K562 (cell line): ENCODE measurements around the gene TMEM248. TPM values are rescaled to one million over a fixed set of nuclear protein-coding genes. Genes with fewer than 3 reads are reported as not detected.
A peak's percentile ranks its signal among the peaks of the same experiment; 100 is the strongest.

Experiments used
- ASH1L ChIP-seq: fragments of 450-650 bp; IDR thresholded peaks from 2 replicates; pipeline ENCODE4 v1.6.1; 2018; ENCODE audit warnings: borderline replicate concordance, mild to moderate bottlenecking, low read depth; ENCODE audit not compliant: partially characterized antibody
- CHD2 ChIP-seq: IDR thresholded peaks from 2 replicates; pipeline ENCODE4 v1.6.1; 2011; ENCODE audit warnings: low read depth, low read length
- HMGN3 ChIP-seq: IDR thresholded peaks from 2 replicates; pipeline ENCODE4 v1.6.1; 2011; ENCODE audit warnings: borderline replicate concordance, low read depth, mild to moderate bottlenecking, mixed read lengths, low read length; ENCODE audit not compliant: insufficient read length; ENCODE audit errors: extremely low read depth
- HOXB6 ChIP-seq: fragments of 250-450 bp; sonication (Bioruptor Pico); IDR thresholded peaks from 2 replicates; pipeline ENCODE4 v1.5.1; 2022; ENCODE audit warnings: mild to moderate bottlenecking, borderline replicate concordance
- MTA3 ChIP-seq: fragments of 450-650 bp; formaldehyde crosslinking; IDR thresholded peaks from 2 replicates; pipeline ENCODE4 v1.6.1; 2017; ENCODE audit warnings: mild to moderate bottlenecking, borderline replicate concordance
- NCOR1 ChIP-seq: fragments of 450-650 bp; IDR thresholded peaks from 2 replicates; pipeline ENCODE4 v1.6.1; 2016; ENCODE audit warnings: mild to moderate bottlenecking, moderate library complexity
- PBX2 ChIP-seq, 2 experiments: IDR thresholded peaks in 1 of 2; conservative IDR thresholded peaks in 1 of 2; 2 replicates each; pipeline ENCODE4 v1.6.1; 2016; ENCODE audit warnings: low read depth in 2 of 2, mild to moderate bottlenecking in 1 of 2, missing compliant biosample characterization in 1 of 2, missing genetic modification characterization in 1 of 2, moderate library complexity in 1 of 2
- PRDM10 ChIP-seq: fragments of 450-650 bp; IDR thresholded peaks from 2 replicates; pipeline ENCODE4 v1.6.1; 2018; ENCODE audit not compliant: partially characterized antibody
- RBFOX2 ChIP-seq: fragments of 200-400 bp; formaldehyde crosslinking; IDR thresholded peaks from 2 replicates; pipeline ENCODE4 v1.6.1; 2017; ENCODE audit warnings: low read depth, mild to moderate bottlenecking, low read length, moderate library complexity
- SIN3A ChIP-seq, 2 experiments: fragments of 150-350 bp in 1 of 2; IDR thresholded peaks; 2 replicates each; pipeline ENCODE4 v1.6.1; 2011 to 2016; ENCODE audit warnings: borderline replicate concordance in 2 of 2, low read depth in 2 of 2, low read length in 2 of 2, mild to moderate bottlenecking in 2 of 2, moderate library complexity in 2 of 2; ENCODE audit not compliant: control insufficient read depth in 1 of 2
- SREBF1 ChIP-seq: fragments of 150-350 bp; IDR thresholded peaks from 2 replicates; pipeline ENCODE4 v1.6.1; 2014; ENCODE audit warnings: antibody characterized with exemption, low read depth, low read length, borderline replicate concordance
- SRSF3 ChIP-seq: fragments of 200-400 bp; formaldehyde crosslinking; IDR thresholded peaks from 2 replicates; pipeline ENCODE4 v1.6.1; 2016; ENCODE audit warnings: mild to moderate bottlenecking, low read length, moderate library complexity; ENCODE audit not compliant: insufficient read depth
- TAF9B ChIP-seq: fragments of 450-650 bp; IDR thresholded peaks from 2 replicates; pipeline ENCODE4 v1.6.1; 2018; ENCODE audit warnings: mild to moderate bottlenecking; ENCODE audit not compliant: partially characterized antibody
- TRIM24 ChIP-seq, 2 experiments: fragments of 450-650 bp; IDR thresholded peaks; 2 replicates each; pipeline ENCODE4 v1.6.1; 2016
- USF1 ChIP-seq: sonication (generic); formaldehyde crosslinking; IDR thresholded peaks from 2 replicates; pipeline ENCODE4 v1.9.0; 2022; ENCODE audit warnings: mild to moderate bottlenecking, missing genetic modification reagents
- polyA plus RNA-seq, 8 experiments: library from polyadenylated mRNA; depleted of rRNA in 4 of 8; stranded (reverse) in 5 of 8; unstranded in 3 of 8; fragments of >200 nt; fragmentation: Nextera tagmentation in 2 of 8; fragmentation: Illumina TruSeq in 1 of 8; extraction: Ambion mirVana in 2 of 8; extraction: Trizol in 1 of 8; gene quantifications; 2 replicates each; pipeline versions ENCODE4 v1.2.1 to v1.2.3, GENCODE V29; 2011 to 2014; ENCODE audit warnings: inconsistent platforms in 1 of 8, missing spikeins in 1 of 8
- total RNA-seq, 7 experiments: library from RNA; depleted of rRNA in 6 of 7; stranded (reverse); fragments of >200 nt in 6 of 7; fragmentation: Illumina TruSeq in 2 of 7; extraction: Trizol in 2 of 7; gene quantifications; 2 replicates each; pipeline versions ENCODE4 v1.2.1 to v1.2.3, GENCODE V29; 2011 to 2021; ENCODE audit warnings: low replicate concordance in 1 of 7

TMEM248 gene
- total and polyA plus RNA-seq, 9 of the 15 experiments (the other 6 are each of a cell fraction or from before 2014, with no cell fraction given): 6.3 to 132 (median 64.4) TPM

DNA sequence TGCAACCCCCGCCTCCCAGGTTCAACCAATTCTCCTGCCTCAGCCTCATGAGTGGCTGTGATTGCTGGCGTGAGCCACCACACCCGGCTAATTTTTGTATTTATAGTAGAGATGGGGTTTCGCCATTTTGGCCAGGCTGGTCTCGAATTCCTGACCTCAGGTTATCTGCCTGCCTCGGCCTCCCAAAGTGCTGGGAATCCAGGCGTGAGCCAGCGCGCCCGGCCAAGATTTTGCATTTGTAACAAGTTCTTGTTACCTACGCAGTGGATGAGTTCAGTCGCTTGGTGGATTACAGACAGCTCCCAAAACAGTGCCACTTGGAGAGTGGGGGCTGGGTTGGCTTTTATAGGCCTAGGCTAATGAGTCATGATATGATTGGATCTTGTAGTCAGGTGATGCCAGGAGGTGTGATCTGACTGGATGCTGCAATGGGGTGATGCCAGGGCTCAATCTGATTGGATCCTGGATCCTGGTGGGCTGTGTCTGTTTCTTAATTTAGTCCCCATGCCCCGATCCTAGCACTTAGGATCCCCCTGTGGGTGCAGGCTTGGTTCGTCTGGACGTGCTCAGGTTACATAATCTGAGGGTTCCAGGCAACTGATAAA is 54.1 kb downstream of the TMEM248 start (continued):
- TF ChIP-seq ASH1L (peak; percentile 36), USF1 (CRISPR knock-in tag) (peak; percentile 80), SRSF3 (no peak), SIN3A (IDR thresholded peaks at IDR 0.05; ENCODE audit: borderline replicate concordance in 2 of 2, control insufficient read depth in 1 of 2, low read depth in 2 of 2, low read length in 2 of 2) (no peak), TAF9B (peak; percentile 11), SREBF1 (peak; percentile 93), PBX2 (CRISPR knock-in tag; IDR thresholded peaks at IDR 0.05; ENCODE audit: low read depth) (no peak), PBX2 (tag; conservative IDR thresholded peaks at IDR 0.05; ENCODE audit: low read depth) (no peak), RBFOX2 (0 out of 2 replicates have a peak, but pooled peaks have one; percentile 16), MTA3 (peak; percentile 54; the same call in 1 of the 2 replicates), TRIM24 (IDR thresholded peaks at IDR 0.05) (peak in 1 of 2 experiments; percentile 65; a peak in 1 of 4 replicates), PRDM10 (peak; percentile 48), NCOR1 (peak; percentile 28; the same call in 1 of the 2 replicates), HMGN3 (no peak), HOXB6 (CRISPR knock-in tag) (no peak), CHD2 (0 out of 2 replicates have a peak, but pooled peaks have one; percentile 23)
